GM12892 (cell line): ENCODE measurements around the gene LAIR2.

ENCODE experiments used
- POLR2A ChIP-seq: IDR thresholded peaks from 2 replicates; pipeline ENCODE4 v1.6.1; 2011; ENCODE audit warnings: low read depth, low read length, control low read depth
- POLR2AphosphoS5 ChIP-seq: IDR thresholded peaks from 2 replicates; pipeline ENCODE4 v1.6.1; 2011; ENCODE audit warnings: low read depth, low read length, control low read depth
- TAF1 ChIP-seq: IDR thresholded peaks from 2 replicates; pipeline ENCODE4 v1.6.1; 2011; ENCODE audit warnings: low read depth, mild to moderate bottlenecking, control low read depth, low read length, borderline replicate concordance

DNA sequence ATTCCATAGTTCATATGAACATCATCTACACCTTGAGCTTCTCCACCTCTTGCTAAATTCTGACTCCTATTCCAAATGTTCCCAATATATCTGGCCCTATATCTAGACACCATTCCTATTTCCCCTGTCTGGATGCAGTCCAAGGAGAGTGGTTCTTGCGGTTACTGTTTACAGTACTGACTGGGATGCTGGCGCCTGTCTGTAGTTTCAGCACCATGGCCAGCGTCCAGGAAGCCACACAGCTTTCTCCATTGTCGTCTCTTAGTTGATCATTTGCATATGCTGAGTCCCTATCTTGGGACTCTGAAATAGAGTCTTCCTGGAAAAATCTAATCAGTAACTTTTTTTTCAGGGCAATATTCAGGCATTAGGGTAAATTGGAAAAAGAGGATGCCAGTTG is 14.9 kb downstream of the LAIR2 start:
- no peak for TF ChIP-seq POLR2A
- TF ChIP-seq POLR2AphosphoS5: no peak
- TF ChIP-seq TAF1: no peak
